Activated CD4-positive, CD25-positive, alpha-beta regulatory T cell (primary cell): ENCODE results near the gene AXDND1.

Source experiments
- DNase-seq, 4 experiments: peaks; one replicate each; lab custom pipeline; 2025; lab: John Stamatoyannopoulos, UW

Gene AXDND1

DNA sequence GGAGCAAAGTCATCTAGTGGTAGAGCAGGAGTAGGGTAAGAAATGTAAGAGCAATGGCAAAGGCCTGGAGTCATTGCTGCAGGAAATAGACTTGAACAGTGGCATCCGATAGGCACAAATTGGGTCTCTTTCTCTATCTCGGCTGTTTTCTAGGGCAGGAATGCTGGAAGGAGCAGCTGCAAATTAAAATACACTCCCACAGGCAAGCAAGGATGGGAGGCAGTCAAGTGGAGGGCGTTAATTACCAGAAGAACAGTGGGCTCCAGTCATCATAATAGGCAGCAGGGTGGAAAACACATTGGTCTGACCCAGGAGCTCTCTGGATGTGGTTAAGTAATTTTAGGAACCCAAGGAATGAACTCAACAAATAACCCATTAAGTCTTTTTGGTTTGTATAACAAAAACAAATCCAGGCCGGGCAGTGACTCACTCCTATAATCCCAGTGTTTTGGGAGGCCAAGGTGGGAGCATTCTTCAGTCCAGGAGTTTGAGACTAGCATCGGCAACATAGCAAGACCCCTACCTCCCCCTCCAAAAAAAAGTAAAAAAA, 218.1 kb downstream of the AXDND1 start:
- DNase-seq = no peak

DNA sequence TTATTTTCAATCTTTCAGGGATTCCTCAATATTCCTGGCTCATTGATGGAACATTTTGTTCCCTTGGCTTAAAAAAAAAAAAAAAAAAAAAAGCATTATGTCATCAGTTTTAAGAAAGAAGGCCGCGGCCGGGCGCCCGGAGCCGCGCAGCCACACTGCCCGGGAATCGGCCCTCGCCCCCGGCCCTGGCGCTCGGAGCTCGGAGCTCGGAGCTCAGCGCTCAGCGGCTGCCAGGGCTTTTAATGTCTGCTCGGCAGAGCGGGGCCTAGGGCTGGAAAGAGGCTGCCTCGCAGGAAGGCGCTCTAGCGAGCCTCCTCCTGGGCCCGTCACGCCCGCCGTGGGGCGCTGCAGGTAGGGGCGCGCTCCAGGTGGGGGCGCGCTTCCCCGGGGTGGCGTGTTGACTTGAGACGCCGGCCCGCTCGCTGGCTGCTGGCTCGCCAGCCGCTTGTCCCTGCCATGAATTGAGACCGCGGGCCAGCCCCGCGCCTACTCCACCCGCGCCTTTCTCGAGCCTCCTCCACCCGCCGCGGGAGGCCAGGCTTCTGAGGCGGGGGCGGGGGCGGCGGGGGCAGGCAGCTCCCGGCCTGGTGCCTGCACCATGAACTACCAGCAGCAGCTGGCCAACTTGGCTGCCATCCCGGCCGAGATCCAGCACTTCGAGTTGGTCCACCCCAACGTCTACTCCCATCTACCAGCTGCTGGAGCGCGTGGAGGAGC, 220.5 kb downstream of the AXDND1 start:
- no peak for DNase-seq

DNA sequence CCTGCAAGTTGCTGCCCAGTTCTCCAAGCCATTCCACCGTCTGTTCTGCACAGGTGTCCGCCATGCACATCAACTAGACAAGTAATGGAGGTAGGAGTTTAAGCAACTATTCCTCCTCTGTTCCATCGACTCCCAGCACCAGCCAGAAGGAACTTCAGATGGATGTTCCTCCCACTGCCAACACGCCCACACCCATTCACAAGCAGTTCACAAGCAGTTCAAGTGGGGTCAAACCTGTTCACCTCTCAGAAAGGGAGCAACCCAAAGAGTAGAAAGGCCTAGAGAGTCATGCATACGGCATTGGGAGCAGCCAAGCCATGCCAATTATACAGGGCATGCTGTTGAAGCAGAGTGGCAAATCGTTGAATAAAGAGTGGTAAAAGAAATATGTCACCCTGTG, 221.6 kb downstream of the AXDND1 start:
- no peak for DNase-seq

DNA sequence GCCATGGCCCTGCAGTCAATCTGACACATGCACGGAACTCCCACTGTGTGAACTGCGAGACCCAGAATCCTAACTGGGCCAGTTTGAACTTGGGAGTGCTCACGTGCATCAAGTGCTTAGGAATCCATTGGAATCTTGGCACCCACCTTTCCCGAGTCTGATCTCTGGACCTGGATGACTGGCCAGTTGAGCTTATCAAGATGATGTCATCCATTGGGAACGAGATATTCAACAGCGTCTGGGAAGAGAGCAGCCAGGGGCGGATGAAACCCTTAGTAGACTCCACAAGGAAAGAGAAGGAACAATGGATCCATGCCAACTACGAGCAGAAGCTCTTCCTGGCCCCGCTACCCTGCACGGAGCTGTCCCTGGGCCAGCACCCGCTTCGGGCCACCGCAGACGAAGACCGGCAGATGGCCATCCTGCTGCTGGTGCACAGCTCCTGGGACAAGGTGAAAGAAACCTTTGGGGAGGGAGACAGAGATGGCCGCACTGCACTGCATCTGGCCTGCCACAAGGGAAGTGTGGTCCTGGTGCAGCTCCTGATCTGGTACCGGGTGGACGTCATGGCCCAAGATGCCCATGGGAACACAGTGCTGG, 222.8 kb downstream of the AXDND1 start:
- DNase-seq = no peak

DNA sequence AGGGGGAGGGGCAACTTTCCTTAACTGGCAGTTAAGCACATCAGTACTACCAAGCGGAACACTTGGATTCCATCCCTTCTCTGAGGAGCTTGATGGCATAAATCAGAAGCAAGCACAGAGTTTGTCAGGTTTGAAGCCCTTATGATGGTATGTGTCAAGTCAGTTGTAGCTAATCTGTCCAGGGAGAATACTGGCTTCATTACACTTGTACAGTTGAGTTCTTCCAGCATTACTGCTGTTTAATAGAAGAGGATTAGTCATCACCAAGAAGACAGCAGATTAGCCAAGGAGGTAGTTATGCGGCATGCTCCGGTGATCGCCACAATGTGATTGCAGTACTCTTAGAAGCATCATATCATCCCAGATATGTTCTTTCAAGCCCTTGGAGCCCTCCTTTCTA, 223.7 kb downstream of the AXDND1 start:
- no peak for DNase-seq

DNA sequence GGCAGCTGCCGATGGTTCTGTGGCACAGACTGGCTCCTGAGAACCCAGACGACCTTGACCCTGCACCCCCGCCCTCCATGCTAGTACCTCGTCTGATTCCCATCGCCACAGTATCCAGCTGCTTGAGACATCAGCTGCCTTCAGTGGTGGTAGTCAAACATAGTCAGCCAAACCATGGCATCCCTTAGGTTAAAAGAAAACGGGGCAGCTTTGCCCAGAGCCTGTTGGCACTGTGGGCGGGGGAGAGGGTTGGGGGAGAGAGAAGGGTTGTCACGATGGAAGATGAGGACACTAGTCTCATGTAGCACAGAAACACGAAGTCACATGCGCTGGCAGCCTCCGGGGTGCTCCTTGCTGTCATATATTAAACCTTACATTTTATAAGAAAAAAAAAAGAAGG, 224.9 kb downstream of the AXDND1 start:
- no peak for DNase-seq

DNA sequence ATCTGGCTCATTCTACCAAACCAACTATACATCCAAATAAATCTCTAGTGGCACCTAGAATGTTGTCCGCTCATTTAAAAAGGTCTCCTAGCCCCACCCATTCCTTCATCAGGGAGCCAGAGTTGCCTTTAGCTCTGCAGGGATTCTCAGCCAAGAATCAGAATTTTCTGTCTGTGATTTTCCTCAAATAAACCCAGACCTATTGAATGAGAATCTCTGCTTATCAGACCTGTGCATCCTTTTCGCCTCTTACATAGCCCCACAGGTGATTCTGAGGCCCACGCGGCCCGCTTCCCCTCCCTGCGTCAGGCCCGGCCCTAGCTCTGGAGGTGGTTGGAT, 225.5 kb downstream of the AXDND1 start:
- no peak for DNase-seq

DNA sequence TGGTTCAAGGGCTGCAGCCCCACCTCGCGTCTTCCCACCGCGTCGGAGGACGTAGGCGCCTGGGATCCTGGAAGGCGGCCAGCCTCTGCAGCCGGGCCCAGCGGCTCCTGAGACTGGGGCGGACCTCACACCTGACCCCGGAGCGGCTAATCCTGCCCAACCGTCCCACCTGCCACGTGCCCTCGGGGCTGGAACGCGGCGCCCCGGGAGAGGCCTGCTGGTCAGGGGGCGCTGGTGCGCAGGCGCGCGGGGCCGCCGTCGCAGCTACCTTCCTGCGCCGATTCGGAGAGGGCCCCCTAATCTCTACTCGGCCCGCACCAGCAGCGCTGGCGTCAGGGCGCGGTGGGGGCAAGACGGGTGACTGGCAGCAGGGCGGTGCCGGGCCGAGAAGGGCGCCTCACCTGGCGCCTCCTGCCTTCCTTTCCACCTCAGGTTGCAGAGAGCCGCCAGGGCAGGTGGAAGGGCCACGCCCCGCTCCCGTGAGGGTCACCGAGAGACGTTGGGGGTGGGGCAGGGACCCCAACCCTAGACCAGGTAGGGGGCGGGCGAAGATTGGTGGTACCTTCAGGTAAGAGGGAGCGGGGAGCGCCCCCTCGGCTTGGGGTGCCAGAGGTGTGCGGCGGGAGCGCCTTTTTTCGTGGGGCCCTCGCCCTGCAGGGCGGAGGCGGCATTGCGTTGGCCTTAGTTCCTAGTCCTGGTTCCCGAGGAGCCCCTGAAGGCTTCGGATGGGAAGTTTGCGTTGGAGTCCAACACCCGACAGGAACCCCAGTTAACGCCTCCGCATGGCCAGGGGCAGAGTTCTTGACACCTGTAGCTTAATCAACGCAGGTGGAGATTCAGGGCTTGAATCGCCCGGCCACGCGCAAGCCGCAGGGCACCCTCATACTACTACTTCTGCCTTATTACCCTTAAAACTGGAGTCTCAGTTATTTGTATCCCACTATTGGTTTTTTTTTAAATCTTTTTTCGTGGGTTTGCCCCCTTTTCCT, 226.1 kb downstream of the AXDND1 start, which contains the start of gene TDRD5:
TSS of gene TDRD5 (plus strand) at position 241 of the 989 bp plus-strand sequence. CDS start 784 bp downstream, outside the sequence.
- no peak for DNase-seq

DNA sequence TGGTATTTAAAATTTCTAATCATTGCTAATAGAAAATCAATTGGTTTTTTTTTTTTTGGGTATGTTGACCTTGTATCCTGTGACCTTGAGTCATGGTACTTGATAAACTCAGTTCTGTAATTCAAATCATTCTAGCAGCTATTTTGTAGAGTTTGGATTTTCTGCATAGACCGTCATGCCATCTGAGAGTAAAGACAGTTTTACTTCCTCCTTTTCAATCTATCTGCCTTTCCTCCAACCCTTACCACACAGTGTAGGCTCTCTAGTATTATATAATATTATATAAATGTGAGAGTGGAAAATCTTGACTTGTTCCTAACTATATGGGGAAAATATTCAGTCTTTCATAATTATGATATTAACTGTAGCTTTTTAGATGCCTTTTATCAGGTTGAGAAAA, 232.9 kb downstream of the AXDND1 start:
- no peak for DNase-seq

DNA sequence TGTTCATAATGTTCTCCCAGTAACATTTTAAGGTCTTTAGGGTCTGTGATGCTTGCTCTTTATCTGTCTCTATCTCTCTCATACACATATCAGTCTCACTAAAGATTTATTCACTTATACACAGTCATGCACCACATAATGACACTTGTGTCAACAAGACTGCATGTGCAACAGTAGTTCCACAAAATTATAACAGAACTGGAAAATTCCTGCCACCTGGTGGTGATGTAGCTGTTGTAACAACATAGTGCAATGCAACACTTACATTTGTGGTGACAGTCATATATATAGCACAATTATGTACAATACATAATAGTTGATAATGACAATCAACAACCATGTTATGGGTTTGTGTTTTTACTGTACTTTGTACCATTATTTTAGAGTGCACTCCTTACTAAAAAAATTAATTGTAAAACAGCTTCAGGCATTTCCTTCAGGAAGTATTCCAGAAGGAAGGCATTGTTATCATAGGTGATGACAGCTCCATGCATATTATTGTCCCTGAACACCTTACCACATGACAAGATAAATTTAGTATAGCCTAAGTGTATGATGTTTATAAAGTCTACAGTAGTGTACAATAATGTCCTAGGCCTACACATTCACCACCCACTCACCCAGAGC, 234.0 kb downstream of the AXDND1 start:
- DNase-seq = no peak

DNA sequence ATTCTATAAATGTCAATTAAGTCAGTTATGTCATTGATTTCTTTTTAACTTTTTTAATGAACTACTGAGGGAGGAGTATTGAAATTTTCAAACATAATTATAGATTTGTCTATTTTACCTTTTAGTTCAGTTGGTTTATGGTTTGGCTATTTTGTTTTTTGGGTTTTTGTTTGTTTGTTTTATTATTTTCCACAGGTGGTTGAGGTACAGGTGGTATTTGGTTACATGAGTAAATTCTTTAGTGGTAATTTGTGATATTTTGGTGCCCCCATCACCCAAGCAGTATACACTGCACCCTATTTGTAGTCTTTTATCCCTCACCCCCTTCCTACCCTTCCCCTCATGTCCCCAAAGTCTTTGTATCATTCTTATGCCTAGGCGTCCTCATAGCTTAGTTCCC, 235.3 kb downstream of the AXDND1 start:
- no peak for DNase-seq
